Type B pancreatic cell (in vitro differentiated cells): Measurements from ENCODE around the gene TUBB2A. TPM values are rescaled to one million over a fixed set of nuclear protein-coding genes. Genes with fewer than 3 reads are reported as not detected.

Experiments used
- DNase-seq: peaks from one replicate; pipeline ENCODE4 v3.0.0; 2021; ENCODE audit warnings: mixed read lengths; ENCODE audit not compliant: unreplicated experiment; ENCODE audit errors: extremely low spot score
- H3K27ac Mint-ChIP-seq: 2 replicates; pipeline ENCODE4 v1.8.0; 2021; ENCODE audit warnings: mild to moderate bottlenecking, mixed read lengths
- H3K27me3 Mint-ChIP-seq: 2 replicates; pipeline ENCODE4 v1.8.0; 2021; ENCODE audit warnings: mixed read lengths
- H3K36me3 Mint-ChIP-seq: 2 replicates; pipeline ENCODE4 v1.8.0; 2021; ENCODE audit warnings: mixed read lengths
- H3K4me1 Mint-ChIP-seq: one replicate; pipeline ENCODE4 v1.8.0; 2021; ENCODE audit warnings: mixed read lengths; ENCODE audit not compliant: unreplicated experiment
- H3K4me3 Mint-ChIP-seq: 2 replicates; pipeline ENCODE4 v1.8.0; 2021; ENCODE audit warnings: mild to moderate bottlenecking, mixed read lengths
- H3K9me3 Mint-ChIP-seq: 2 replicates; pipeline ENCODE4 v1.8.0; 2021; ENCODE audit warnings: mixed read lengths
- total RNA-seq: library from RNA; stranded (reverse); gene quantifications from 2 replicates; pipeline ENCODE4 v1.2.1, GENCODE V29; 2021; ENCODE audit warnings: low replicate concordance
- TF ChIP-seq, protein P1 (sequence below): fragments of 200-600 bp; sonication (generic); conservative IDR thresholded peaks from 2 replicates; pipeline ENCODE4 v1.5.0; 2021; ENCODE audit warnings: antibody characterized with exemption, mild to moderate bottlenecking

The TUBB2A gene
- total RNA-seq, 1 donor from 2014 or later = 62.9 TPM

DNA sequence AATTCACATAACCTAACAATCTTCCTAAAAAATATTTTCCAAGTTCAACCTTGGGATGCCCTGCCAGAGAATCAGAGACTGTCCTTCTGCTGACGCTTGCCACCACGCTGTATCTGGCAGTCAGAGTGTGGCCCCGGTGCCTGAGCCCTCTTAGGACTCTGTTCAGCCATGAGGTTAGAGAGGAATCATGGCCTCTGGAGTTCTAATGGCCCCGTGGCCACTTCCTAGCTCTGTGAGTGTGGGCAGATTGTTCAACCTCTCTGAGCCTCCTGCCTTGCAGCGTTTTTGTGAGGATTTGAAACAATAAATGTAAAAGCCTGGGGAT is 36.6 kb downstream of the TUBB2A start:
- TF ChIP-seq, protein P1, sequence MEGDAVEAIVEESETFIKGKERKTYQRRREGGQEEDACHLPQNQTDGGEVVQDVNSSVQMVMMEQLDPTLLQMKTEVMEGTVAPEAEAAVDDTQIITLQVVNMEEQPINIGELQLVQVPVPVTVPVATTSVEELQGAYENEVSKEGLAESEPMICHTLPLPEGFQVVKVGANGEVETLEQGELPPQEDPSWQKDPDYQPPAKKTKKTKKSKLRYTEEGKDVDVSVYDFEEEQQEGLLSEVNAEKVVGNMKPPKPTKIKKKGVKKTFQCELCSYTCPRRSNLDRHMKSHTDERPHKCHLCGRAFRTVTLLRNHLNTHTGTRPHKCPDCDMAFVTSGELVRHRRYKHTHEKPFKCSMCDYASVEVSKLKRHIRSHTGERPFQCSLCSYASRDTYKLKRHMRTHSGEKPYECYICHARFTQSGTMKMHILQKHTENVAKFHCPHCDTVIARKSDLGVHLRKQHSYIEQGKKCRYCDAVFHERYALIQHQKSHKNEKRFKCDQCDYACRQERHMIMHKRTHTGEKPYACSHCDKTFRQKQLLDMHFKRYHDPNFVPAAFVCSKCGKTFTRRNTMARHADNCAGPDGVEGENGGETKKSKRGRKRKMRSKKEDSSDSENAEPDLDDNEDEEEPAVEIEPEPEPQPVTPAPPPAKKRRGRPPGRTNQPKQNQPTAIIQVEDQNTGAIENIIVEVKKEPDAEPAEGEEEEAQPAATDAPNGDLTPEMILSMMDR = no peak
- no peaks in the 10 kb centered on the region for H3K27me3 Mint-ChIP-seq
- no peak for DNase-seq
- peaks cover 3% of the 10 kb centered on the region for H3K36me3 Mint-ChIP-seq
- H3K4me1 Mint-ChIP-seq = peaks cover 34% of the 10 kb centered on the region
- H3K4me3 Mint-ChIP-seq = peak overlapping the region; percentile 67
- H3K27ac Mint-ChIP-seq = peak overlapping the region; percentile 84
- H3K9me3 Mint-ChIP-seq = no peaks in the 10 kb centered on the region

DNA sequence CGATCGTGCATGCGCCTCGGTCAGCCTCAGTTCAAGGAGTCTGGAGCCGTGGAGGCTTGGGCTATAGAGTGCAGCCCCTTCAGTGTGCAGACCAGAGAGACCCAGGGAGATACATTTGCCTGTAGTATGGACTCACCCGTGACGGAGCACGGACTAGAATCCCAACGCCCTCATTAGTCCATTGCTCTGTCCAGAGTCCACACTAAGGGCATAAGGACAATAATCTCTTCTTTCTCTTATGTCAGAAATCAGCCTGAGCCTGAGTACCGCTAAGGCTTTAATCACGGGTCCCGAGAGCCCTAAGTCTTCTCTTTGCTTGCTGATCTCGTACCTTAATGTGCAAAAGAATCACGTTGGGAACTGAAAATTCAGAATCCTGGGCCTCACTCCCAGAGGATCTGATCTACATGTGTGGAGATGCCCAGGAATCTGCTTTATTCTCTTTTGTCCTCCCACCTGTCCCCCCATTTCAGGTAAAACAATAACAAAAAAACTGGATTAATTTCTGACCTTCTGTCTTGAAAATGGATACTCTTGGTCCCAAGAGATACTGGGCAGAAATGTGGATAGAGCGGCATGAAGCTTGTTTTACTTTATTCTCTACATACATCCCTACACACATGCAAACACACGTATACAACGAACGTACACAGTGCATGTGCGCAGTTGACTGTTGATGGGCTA is 38.2 kb downstream of the TUBB2A start:
- Mint-ChIP-seq H3K4me1 (peaks cover 34% of the 10 kb centered on the region), H3K27ac (peak overlapping the region; percentile 98), H3K27me3 (no peaks in the 10 kb centered on the region), H3K9me3 (no peaks in the 10 kb centered on the region), H3K36me3 (peaks cover 3% of the 10 kb centered on the region), H3K4me3 (peak overlapping the region; percentile 86)
- TF ChIP-seq, protein P1 = no peak
- DNase-seq = no peak

DNA sequence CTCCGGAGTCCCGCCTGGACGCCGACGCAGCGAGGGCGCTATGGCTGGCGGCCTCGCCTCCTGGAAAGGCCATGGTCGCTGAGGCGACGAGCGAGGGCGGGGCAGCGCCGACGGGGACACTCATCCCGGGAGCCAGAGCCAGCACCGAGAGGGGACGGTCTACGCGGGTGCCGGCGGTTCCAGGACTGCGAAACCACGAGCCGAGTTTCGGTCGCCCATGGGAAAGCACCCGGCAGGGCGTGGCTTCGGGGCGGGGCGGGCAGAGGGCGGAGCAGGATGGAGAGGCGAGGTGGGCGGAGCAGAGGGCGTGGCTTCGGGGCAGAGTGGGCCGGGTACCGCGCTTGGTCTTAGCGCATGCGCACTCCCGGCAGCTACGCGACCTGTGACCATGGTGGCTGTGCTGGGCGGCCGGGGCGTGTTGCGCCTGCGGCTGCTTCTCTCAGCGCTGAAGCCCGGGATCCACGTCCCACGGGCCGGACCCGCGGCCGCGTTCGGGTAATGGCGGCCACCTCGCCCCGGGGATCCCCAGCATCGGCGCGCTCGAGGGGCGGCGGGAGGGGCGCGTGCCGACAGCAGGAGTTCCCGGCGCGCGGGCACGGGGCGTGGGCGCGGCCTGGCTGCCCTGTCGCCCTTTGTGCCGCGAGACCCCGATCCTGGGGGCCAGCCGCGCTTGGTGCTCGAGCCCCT is 38.8 kb downstream of the TUBB2A start, which contains the start of gene BPHL:
TSS of gene BPHL (plus strand) at position 359 of the 687 bp plus-strand sequence. CDS start at position 389, 30 bp downstream.
- TF ChIP-seq, protein P1 = no peak
- Mint-ChIP-seq H3K4me3 (peak within 1 kb of the TSS; percentile 86), H3K27ac (peak within 1 kb of the TSS; percentile 98), H3K4me1 (peaks cover 30% of the 10 kb centered on the region), H3K27me3 (no peaks in the 10 kb centered on the region), H3K9me3 (no peaks in the 10 kb centered on the region), H3K36me3 (peaks cover 3% of the 10 kb centered on the region)
- peak; percentile 99 for DNase-seq

DNA sequence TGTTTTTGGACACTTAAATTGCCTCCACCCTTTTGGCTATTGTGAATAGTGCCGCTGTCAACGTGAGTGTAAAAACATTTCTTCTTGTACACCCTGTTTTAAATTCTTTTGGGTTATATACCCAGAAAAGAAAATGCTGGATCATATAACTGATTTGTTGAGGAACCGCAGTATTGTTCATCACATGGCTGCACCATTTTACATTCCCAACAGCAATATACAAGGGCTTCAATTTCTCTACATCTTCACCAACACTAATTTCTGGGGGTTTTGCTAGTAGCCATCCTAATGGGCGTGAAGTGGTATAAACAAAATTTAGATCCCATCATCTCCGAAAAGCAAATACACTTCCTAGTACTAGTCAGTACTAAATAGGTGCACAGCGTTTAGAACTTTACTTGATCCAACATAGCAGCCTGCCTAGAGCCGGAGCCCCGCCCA is 39.4 kb downstream of the TUBB2A start:
- Mint-ChIP-seq H3K4me3 (peak overlapping the region; percentile 86), H3K4me1 (peaks cover 24% of the 10 kb centered on the region), H3K36me3 (peaks cover 4% of the 10 kb centered on the region), H3K27me3 (no peaks in the 10 kb centered on the region), H3K9me3 (no peaks in the 10 kb centered on the region), H3K27ac (peak overlapping the region; percentile 98)
- TF ChIP-seq, protein P1 = no peak
- DNase-seq = no peak

DNA sequence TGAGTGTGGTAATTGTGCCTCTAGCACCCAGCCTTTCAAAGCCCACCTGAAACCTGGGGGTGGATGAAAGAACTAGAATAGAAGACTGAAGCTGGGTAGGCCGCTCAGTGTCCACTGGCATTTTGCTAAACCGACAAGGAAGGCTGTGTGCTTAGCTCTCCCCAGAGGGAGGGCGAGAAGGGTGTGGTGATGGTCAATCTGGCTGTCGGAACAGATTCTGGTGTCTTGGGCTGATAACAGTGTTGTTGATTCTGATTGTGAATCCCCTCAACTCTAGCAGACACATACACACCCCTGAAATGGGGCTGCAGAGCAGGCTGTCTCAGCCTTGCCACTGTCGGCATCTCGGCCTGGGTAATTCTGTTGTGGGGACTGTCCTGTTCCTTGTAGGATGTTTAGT is 43.0 kb downstream of the TUBB2A start:
- no peaks in the 10 kb centered on the region for H3K27me3 Mint-ChIP-seq
- H3K4me3 Mint-ChIP-seq = no peak overlapping the region
- peaks cover 12% of the 10 kb centered on the region for H3K4me1 Mint-ChIP-seq
- no peak overlapping the region for H3K27ac Mint-ChIP-seq
- H3K9me3 Mint-ChIP-seq = no peaks in the 10 kb centered on the region
- TF ChIP-seq, protein P1 = no peak
- peak; percentile 31 for DNase-seq
- peaks cover 3% of the 10 kb centered on the region for H3K36me3 Mint-ChIP-seq
